ENCODE data around the gene HBD.

DNA sequence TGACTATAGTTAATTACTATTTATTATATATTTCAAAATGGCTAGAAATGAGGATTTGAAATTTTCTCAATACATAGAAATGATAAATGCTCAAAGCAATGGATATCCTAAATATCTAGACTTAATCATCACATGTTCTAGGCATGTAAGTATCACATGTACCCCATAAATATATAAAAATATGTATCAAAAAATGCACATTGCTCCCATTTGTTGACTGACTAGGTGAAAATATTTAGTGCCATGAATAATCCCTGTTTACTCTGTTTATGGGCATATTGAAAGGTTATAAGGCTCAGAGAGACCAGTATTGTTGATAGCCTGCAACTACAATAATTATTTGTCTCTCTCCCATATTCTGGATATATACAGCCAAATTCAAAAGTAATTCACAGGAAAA lies 32.3 kb upstream of the HBD start:
- TF ChIP-seq, protein P1, sequence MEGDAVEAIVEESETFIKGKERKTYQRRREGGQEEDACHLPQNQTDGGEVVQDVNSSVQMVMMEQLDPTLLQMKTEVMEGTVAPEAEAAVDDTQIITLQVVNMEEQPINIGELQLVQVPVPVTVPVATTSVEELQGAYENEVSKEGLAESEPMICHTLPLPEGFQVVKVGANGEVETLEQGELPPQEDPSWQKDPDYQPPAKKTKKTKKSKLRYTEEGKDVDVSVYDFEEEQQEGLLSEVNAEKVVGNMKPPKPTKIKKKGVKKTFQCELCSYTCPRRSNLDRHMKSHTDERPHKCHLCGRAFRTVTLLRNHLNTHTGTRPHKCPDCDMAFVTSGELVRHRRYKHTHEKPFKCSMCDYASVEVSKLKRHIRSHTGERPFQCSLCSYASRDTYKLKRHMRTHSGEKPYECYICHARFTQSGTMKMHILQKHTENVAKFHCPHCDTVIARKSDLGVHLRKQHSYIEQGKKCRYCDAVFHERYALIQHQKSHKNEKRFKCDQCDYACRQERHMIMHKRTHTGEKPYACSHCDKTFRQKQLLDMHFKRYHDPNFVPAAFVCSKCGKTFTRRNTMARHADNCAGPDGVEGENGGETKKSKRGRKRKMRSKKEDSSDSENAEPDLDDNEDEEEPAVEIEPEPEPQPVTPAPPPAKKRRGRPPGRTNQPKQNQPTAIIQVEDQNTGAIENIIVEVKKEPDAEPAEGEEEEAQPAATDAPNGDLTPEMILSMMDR (IDR thresholded peaks at IDR 0.05): no peak
- TF ChIP-seq EZH2 (IDR thresholded peaks at IDR 0.05; ENCODE audit: borderline replicate concordance, insufficient read depth, low read depth, low read length, poor library complexity, severe bottlenecking): no peak
